Heart left ventricle (tissue), 16 donors: ENCODE measurements around the gene GYG2. TPM values are rescaled to one million over a fixed set of nuclear protein-coding genes. Genes with fewer than 3 reads are reported as not detected.
A peak's percentile ranks its signal among the peaks of the same experiment; 100 is the strongest.
"Not testable (repeated sequence)": the region's sequence is repeated elsewhere in the genome, so short reads cannot be mapped to it uniquely, and the experiment has no call there.

ENCODE experiments used
- ATAC-seq, 4 donors: fragments of 200-7000 bp; cut with Tn5 transposase; one replicate each; pipeline ENCODE4 v1.9.1; 2020 to 2022; ENCODE audit warnings: moderate library complexity in 4 of 4, mild to moderate bottlenecking in 3 of 4, moderate number of reproducible peaks in 1 of 4
- DNase-seq, 5 donors: peaks; one replicate each; pipeline ENCODE4 v3.0.0-alpha.2; 2020
- H3K27ac ChIP-seq, 12 donors: fragments of 200-600 bp; sonication (generic) in 4 of 12; one replicate each; pipeline versions ENCODE4 v1.5.0 to v1.8.0; 2016 to 2022; ENCODE audit warnings: mild to moderate bottlenecking in 2 of 12
- H3K27me3 ChIP-seq, 9 donors: fragments of 200-600 bp; sonication (generic) in 2 of 9; one replicate each; pipeline versions ENCODE4 v1.5.1 to v1.8.0; 2016 to 2022; ENCODE audit warnings: mild to moderate bottlenecking in 3 of 9
- H3K36me3 ChIP-seq, 9 donors: fragments of 200-600 bp; sonication (generic) in 2 of 9; one replicate each; pipeline versions ENCODE4 v1.5.0 to v1.8.0; 2018 to 2022; ENCODE audit warnings: mild to moderate bottlenecking in 2 of 9
- H3K4me1 ChIP-seq, 12 donors: fragments of 200-600 bp; sonication (generic) in 4 of 12; one replicate each; pipeline versions ENCODE4 v1.5.0 to v1.8.0; 2016 to 2022; ENCODE audit warnings: mild to moderate bottlenecking in 3 of 12
- H3K4me3 ChIP-seq, 12 donors: fragments of 200-600 bp; sonication (generic) in 4 of 12; one replicate each; pipeline versions ENCODE4 v1.5.0 to v1.8.0; 2017 to 2022; ENCODE audit warnings: mild to moderate bottlenecking in 9 of 12, moderate library complexity in 4 of 12
- H3K9me3 ChIP-seq, 12 donors: fragments of 200-600 bp; sonication (generic) in 4 of 12; one replicate each; pipeline versions ENCODE4 v1.5.0 to v1.8.0; 2016 to 2022; ENCODE audit warnings: mild to moderate bottlenecking in 1 of 12
- POLR2A ChIP-seq, 2 donors: fragments of 450-650 bp; IDR thresholded peaks; one replicate each; pipeline ENCODE4 v1.6.1; 2017; ENCODE audit warnings: antibody characterized with exemption in 2 of 2, mild to moderate bottlenecking in 2 of 2, moderate library complexity in 2 of 2
- WGBS, 4 donors: extraction: QIAGEN DNeasy Blood & Tissue Kit in 2 of 4; methylation state at CpG; one replicate each; pipeline versions ENCODE4 v1.1.5 to v1.1.7; 2013 to 2018; 5-methylcytosine and 5-hydroxymethylcytosine counted together
- intact Hi-C, 10 donors: fragments of 100-400 bp; cut with DNase I; formaldehyde crosslinking; loops; one replicate each; pipeline versions ENCODE4 v1.11.1 to v1.14.2; 2022
- polyA plus RNA-seq, 2 donors: library from polyadenylated mRNA; stranded (reverse); fragments of 200-250 nt; gene quantifications; one replicate each; pipeline ENCODE4 v1.2.3, GENCODE V29; 2013
- total RNA-seq, 9 donors: library from RNA; depleted of rRNA in 2 of 9; stranded (reverse); fragments of >200 nt in 2 of 9; fragmentation: NEBNext Ultra II Directional in 3 of 9; extraction: Animal tissue kit (Norgen Biotek cat#: 25700) in 3 of 9; gene quantifications; one replicate each; pipeline versions ENCODE4 v1.1.0 to v1.2.4, GENCODE V29; 2016 to 2023
- TF ChIP-seq, protein P1 (sequence below), 12 donors: fragments of 200-600 bp; sonication (generic) in 4 of 12; IDR thresholded peaks; one replicate each; pipeline versions ENCODE4 v1.5.0 to v1.8.0; 2018 to 2022; ENCODE audit warnings: antibody characterized with exemption in 12 of 12, mild to moderate bottlenecking in 5 of 12
- donor health status: ischemic (EF 13 %, LVEDD 7.1; RV severe dilation, severe dysfunction).
- donor health status: healthy with polysubstance abuse.
- donor health status: DM: no; HTN: yes; CAD: no.
- donor health status: DM: no; HTN: no; CAD: no.
- donor health status: ischemic (EF 25% LVEDD 6.9; RV normal size, moderate dysfunction).
- donor health status: ischemic (EF 25% LVEDD 5.7; RV mildly dilated, moderate dysfunction).
- donor health status: healthy.
- donor health status: DM: yes; HTN: yes; CAD: no.
- donor health status: ischemic (EF 35%, LVEDD 5.7; RV mildly dilated, moderate dysfunction).
- donor health status: nonischemic (EF 11% LVEDD 7.7; RV severe dilation, severe dysfunction).
- donor health status: DM: yes; HTN: yes; CAD: no.
- donor health status: PGD.
- donor health status: ischemic (EF 29% LVEDD 5.4; RV normal size, mild dysfunction).
- donor health status: nonischemic (EF 23%, LVEDD 6.1; RV moderate dilation, normal function).

Gene GYG2
- total and polyA plus RNA-seq, 11 donors, result 0.38 to 13.2 (median 1.00) TPM

DNA sequence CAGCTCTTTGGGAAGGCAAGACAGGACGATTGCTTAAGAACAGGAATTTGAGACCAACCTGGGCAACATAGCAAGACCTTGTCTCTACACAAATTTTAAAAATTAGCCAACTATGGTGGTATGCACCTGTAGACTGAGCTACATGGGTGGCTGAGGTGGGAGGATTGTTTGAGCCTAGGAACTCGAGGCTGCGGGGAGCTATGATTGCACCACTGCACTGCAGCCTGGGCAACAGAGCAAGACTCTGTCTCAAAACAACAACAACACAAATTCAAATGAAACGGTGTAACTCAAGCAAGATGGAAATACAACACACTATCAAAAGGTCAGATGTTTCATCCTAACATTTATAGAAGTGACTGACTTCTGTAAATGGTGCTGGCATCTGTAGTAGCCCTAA is 39.8 kb upstream of the GYG2 start:
- Histone ChIP-seq H3K27ac (no peak overlapping the region), H3K27me3 (no peaks in the 10 kb centered on the region), H3K9me3 (no peaks in the 10 kb centered on the region), H3K4me3 (no peak overlapping the region), H3K4me1 (no peaks in the 10 kb centered on the region), H3K36me3 (no peaks in the 10 kb centered on the region)
- ATAC-seq (no peak), DNase-seq (no peak)
- TF ChIP-seq, protein P1, sequence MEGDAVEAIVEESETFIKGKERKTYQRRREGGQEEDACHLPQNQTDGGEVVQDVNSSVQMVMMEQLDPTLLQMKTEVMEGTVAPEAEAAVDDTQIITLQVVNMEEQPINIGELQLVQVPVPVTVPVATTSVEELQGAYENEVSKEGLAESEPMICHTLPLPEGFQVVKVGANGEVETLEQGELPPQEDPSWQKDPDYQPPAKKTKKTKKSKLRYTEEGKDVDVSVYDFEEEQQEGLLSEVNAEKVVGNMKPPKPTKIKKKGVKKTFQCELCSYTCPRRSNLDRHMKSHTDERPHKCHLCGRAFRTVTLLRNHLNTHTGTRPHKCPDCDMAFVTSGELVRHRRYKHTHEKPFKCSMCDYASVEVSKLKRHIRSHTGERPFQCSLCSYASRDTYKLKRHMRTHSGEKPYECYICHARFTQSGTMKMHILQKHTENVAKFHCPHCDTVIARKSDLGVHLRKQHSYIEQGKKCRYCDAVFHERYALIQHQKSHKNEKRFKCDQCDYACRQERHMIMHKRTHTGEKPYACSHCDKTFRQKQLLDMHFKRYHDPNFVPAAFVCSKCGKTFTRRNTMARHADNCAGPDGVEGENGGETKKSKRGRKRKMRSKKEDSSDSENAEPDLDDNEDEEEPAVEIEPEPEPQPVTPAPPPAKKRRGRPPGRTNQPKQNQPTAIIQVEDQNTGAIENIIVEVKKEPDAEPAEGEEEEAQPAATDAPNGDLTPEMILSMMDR (IDR thresholded peaks at IDR 0.05), result no peak
- TF ChIP-seq POLR2A (IDR thresholded peaks at IDR 0.05), result no peak
- 81 to 89% (median 84%) methylated on average over 4 of the region's 4 CpGs for WGBS, 4 donors
- intact Hi-C loops, result no loop called here

DNA sequence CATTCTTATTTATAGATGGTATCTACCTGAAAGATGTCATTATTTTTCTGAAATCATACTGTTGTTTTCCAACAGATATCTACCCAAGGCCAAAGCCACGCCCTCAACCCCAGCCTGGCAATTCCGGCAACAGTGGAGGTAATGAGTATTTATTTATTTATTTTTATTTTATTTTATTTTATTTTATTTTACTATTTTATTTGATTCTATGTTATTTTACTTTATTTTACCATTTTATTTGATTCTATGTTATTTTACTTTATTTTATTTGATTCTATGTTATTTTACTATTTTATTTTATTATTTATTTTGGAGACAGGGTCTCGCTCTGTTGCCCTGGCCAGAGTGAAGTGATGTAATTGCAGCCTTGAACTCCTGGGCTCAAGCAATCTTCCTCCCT is 39.2 kb upstream of the GYG2 start:
- H3K4me1 ChIP-seq, result no peaks in the 10 kb centered on the region
- H3K27ac ChIP-seq, result no peak overlapping the region
- TF ChIP-seq, protein P1 (IDR thresholded peaks at IDR 0.05), result no peak
- no peak for TF ChIP-seq POLR2A (IDR thresholded peaks at IDR 0.05)
- H3K4me3 ChIP-seq, result no peak overlapping the region
- DNase-seq (no peak), ATAC-seq (no peak)
- H3K27me3 ChIP-seq, result no peaks in the 10 kb centered on the region
- 96 to 99% (median 97%) methylated on average over 3 of the region's 3 CpGs for WGBS, 4 donors
- H3K36me3 ChIP-seq, result no peaks in the 10 kb centered on the region
- H3K9me3 ChIP-seq, result no peaks in the 10 kb centered on the region
- intact Hi-C loops, result no loop called here

DNA sequence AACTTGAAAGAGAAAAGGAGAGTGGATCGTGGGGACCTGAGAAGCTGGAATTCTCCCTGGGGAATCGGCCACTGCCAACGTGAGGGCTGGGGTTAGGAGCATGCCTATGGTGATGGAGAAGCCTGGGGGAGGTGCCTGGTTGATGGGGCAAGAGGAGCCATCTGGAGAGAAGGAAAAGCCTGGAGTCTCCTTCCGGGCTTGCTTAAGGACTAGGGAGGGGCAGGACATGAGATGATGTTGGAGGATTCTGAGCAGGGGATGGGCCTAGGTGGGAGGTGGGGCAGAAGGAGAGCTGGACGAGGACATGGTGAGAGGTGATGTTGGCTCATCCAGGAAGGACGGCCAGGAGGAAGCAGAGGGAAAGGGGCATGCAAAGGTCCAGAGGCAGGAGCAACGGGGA is 35.0 kb upstream of the GYG2 start:
- DNase-seq (no peak), ATAC-seq (no peak)
- Histone ChIP-seq H3K27me3 (no peaks in the 10 kb centered on the region), H3K27ac (no peak overlapping the region), H3K4me3 (no peak overlapping the region), H3K4me1 (no peaks in the 10 kb centered on the region), H3K36me3 (no peaks in the 10 kb centered on the region), H3K9me3 (no peaks in the 10 kb centered on the region)
- WGBS, 4 donors, result 53 to 74% (median 62%) methylated on average over 7 of the region's 7 CpGs
- TF ChIP-seq, protein P1 (IDR thresholded peaks at IDR 0.05), result no peak
- no peak for TF ChIP-seq POLR2A (IDR thresholded peaks at IDR 0.05)
- intact Hi-C loops, result no loop called here

DNA sequence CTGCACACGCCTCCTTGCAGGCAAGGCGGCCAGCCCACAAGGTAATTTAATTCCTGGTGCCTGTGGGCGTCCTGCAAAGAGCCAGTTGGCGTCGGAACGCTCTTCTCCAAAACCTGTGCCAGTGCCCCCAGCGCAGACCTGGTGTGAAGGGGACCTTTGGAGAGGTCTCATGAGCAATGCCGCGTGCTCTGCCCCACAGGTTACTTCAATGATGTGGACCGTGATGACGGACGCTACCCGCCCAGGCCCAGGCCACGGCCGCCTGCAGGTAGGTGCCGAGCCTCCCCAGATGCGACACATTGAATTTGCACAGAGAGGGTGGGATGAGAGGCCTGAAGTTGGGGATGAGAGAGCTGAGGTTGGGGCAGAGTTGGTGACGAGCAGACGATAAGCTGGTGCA is 34.4 kb upstream of the GYG2 start:
- WGBS, 4 donors, result 92 to 96% (median 95%) methylated on average over 15 to 19 of the region's 19 CpGs
- intact Hi-C loops, result no loop called here

DNA sequence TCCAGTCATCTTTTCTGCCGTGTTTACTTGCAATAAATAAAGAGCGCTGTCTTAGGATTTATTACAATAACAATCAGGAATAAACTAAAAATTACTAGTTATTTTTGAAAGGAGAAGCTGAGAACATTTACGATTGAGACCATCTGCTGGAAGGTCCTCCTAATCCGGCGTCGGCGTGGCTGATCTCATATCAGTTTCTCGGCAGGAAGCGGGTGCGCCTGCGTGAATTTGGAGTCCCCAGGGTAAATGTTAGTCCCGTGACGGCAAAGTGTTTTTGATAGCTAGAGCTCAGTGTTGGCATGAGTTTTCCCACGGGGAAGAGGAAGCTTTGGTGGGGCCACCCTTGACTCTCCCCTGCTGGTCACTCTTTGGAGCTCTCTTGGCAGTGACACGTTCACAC is 31.9 kb upstream of the GYG2 start:
- H3K27ac ChIP-seq, DNase-seq, H3K4me3 ChIP-seq, intact Hi-C loops, H3K27me3 ChIP-seq, H3K9me3 ChIP-seq, H3K4me1 ChIP-seq, ATAC-seq, H3K36me3 ChIP-seq: not testable (repeated sequence)
- 30 to 62% (median 50%) methylated on average over 15 of the region's 15 CpGs for WGBS, 4 donors

More for the DNA sequence above, 34.4 kb upstream of the GYG2 start:
- H3K4me1 ChIP-seq, result no peaks in the 10 kb centered on the region
- H3K4me3 ChIP-seq, result no peak overlapping the region
- ATAC-seq, result peak in 1 of 4 donors; percentile 15
- H3K27me3 ChIP-seq, result no peaks in the 10 kb centered on the region
- H3K27ac ChIP-seq, result no peak overlapping the region
- no peaks in the 10 kb centered on the region for H3K9me3 ChIP-seq
- DNase-seq, result no peak
- no peaks in the 10 kb centered on the region for H3K36me3 ChIP-seq
- TF ChIP-seq, protein P1 (IDR thresholded peaks at IDR 0.05), result no peak
- no peak for TF ChIP-seq POLR2A (IDR thresholded peaks at IDR 0.05)
